Loucy (cell line): Measurements from ENCODE around the gene MYL5.

ENCODE experiments used
- EZH2phosphoT487 ChIP-seq: fragments of 200-600 bp; IDR thresholded peaks from 2 replicates; pipeline ENCODE4 v1.6.1; 2018; ENCODE audit warnings: antibody characterized with exemption, mild to moderate bottlenecking, moderate library complexity, borderline replicate concordance
- TF ChIP-seq, protein P1 (sequence below): fragments of 200-600 bp; sonication (generic); conservative IDR thresholded peaks from 2 replicates; pipeline ENCODE4 v1.5.1; 2014; ENCODE audit warnings: mild to moderate bottlenecking, antibody characterized with exemption, low read length

DNA sequence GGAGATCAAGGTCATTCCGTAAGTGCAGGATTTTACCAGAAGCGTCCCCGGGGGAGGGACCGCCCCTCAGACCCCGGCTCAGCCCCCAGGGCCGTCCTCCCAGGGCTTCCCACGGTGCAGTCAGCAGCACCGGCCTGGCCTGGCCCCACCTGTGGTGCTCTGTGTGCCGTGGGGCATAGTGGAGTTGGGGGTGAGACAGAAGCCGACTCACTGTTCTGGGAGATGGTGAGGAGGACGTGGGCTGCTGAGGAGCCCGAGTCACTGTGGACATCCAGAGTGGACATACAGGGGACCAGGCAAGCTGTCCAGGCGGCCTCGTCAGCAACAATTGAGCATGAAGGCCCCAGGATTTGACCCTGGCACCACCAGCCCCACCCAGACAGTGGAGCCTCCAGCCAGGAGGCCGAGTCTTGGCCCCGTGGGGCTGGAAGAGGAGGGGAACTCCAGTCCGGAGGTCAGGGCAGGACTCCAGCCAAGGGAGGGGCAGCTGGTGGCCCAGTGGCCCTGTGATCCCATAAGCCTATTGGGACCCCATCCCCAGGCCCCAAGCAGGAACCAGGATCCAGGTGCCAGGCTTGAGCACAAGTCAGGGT is 19.4 kb upstream of the MYL5 start:
- TF ChIP-seq, protein P1, sequence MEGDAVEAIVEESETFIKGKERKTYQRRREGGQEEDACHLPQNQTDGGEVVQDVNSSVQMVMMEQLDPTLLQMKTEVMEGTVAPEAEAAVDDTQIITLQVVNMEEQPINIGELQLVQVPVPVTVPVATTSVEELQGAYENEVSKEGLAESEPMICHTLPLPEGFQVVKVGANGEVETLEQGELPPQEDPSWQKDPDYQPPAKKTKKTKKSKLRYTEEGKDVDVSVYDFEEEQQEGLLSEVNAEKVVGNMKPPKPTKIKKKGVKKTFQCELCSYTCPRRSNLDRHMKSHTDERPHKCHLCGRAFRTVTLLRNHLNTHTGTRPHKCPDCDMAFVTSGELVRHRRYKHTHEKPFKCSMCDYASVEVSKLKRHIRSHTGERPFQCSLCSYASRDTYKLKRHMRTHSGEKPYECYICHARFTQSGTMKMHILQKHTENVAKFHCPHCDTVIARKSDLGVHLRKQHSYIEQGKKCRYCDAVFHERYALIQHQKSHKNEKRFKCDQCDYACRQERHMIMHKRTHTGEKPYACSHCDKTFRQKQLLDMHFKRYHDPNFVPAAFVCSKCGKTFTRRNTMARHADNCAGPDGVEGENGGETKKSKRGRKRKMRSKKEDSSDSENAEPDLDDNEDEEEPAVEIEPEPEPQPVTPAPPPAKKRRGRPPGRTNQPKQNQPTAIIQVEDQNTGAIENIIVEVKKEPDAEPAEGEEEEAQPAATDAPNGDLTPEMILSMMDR, result no peak
- TF ChIP-seq EZH2phosphoT487, result no peak
